Mesodermal cell (in vitro differentiated cells): ENCODE data around the gene REM2.

Experiments used
- H3K27ac ChIP-seq: 2 replicates; pipeline ENCODE4 v1.7.0; 2013; ENCODE audit warnings: mild to moderate bottlenecking, low read depth, low read length, moderate library complexity; ENCODE audit not compliant: severe bottlenecking
- H3K36me3 ChIP-seq: 2 replicates; pipeline ENCODE4 v1.7.1; 2013; ENCODE audit warnings: mild to moderate bottlenecking, low read length, moderate library complexity; ENCODE audit not compliant: control insufficient read depth, insufficient read depth
- H3K4me1 ChIP-seq: one replicate; pipeline ENCODE4 v1.7.1; 2013; ENCODE audit warnings: mild to moderate bottlenecking, low read length; ENCODE audit not compliant: insufficient read depth, control insufficient read depth, poor library complexity, severe bottlenecking
- H3K4me3 ChIP-seq: 2 replicates; pipeline ENCODE4 v1.7.0; 2013; ENCODE audit warnings: low read length, control low read depth, mild to moderate bottlenecking; ENCODE audit not compliant: insufficient read depth, poor library complexity, severe bottlenecking; ENCODE audit errors: extremely low read depth
- H3K9me3 ChIP-seq: 2 replicates; pipeline ENCODE4 v1.7.1; 2013; ENCODE audit warnings: mild to moderate bottlenecking, low read length, moderate library complexity; ENCODE audit not compliant: control insufficient read depth
- WGBS, 2 experiments: methylation state at CpG; one replicate each; pipeline ENCODE4 v1.1.5; 2013; ENCODE audit warnings: missing lambda C conversion rate in 2 of 2; ENCODE audit not compliant: insufficient coverage in 2 of 2; 5-methylcytosine and 5-hydroxymethylcytosine counted together

Gene REM2

DNA sequence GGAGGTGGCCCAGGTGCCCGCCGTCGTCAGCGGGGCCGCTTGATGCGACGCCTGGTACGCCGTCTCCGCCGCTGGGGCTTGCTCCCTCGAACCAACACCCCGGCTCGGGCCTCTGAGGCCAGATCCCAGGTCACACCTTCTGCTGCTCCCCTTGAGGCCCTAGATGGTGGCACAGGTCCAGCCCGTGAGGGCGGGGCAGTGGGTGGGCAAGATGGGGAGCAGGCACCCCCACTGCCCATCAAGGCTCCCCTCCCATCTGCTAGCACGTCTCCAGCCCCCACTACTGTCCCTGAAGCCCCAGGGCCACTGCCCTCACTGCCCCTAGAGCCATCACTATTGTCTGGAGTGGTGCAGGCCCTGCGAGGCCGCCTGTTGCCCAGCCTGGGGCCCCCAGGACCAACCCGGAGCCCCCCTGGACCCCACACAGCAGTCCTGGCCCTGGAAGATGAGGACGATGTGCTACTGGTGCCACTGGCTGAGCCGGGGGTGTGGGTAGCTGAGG lies 6.0 kb upstream of the REM2 start:
- WGBS, 2 experiments: 95% methylated on average over 17 to 19 of the region's 22 CpGs
- no peak overlapping the region for H3K27ac ChIP-seq
- H3K9me3 ChIP-seq: no peaks in the 10 kb centered on the region
- peaks cover 52% of the 10 kb centered on the region for H3K36me3 ChIP-seq
- no peaks in the 10 kb centered on the region for H3K4me1 ChIP-seq
- H3K4me3 ChIP-seq: no peak overlapping the region

DNA sequence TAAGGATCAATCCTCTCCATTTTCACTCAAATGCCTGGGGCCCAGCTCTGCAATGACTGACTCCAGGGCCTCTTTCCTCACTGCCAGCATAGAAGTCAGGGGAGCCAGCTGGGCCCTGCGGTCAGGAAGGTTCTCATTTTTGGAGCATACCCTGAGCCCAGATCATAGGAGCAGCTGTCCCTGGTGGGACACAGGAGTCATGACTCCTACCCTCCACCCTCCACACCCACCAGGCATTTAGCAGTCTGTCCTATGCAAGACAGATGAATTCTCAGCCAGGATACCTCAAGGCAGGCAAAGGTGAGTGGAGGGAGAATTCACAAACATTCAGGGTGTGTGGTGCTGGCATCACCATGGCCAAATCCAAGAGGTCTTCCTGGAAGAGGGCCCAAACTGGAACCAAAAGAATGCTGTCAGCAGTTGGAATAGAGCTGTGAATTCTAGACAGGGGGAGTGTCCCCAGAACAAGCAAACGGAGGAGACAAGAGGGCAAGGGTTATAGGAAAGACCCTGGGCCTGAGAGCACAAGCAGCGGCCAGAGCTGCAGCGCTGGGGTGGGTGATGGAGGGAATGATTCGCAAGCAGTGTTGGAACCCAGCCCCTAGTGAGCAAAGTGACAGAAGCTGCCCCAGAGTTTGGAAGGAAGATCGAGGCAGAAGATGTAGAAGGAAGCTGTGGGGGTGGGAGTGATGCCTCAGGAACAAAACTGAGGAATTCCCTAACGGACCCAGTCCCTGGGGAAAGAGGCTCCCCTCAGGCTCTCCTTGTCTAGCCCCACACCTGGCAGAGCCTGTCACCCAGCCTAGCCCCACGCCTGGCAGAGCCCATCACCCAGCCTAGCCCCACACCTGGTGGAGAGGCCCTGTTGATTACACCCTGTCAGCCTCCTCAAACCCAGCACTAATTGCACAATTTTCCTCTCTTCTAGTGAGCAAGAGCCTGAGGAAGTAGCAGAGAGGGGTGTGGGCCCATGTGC lies 4.5 kb upstream of the REM2 start:
- Histone ChIP-seq H3K27ac (no peak overlapping the region), H3K9me3 (no peaks in the 10 kb centered on the region), H3K4me3 (no peak overlapping the region), H3K36me3 (peaks cover 47% of the 10 kb centered on the region), H3K4me1 (peaks cover 7% of the 10 kb centered on the region)
- 91 to 98% methylated on average over 5 to 8 of the region's 8 CpGs for WGBS, 2 experiments

- H3K27ac ChIP-seq: no peak overlapping the region
- no peak overlapping the region for H3K4me3 ChIP-seq
- no peaks in the 10 kb centered on the region for H3K9me3 ChIP-seq
- peaks cover 14% of the 10 kb centered on the region for H3K36me3 ChIP-seq
- WGBS, 2 experiments: 70 to 72% methylated on average over 4 to 5 of the region's 7 CpGs
- peaks cover 7% of the 10 kb centered on the region for H3K4me1 ChIP-seq
Observed at GRCh38 chr14:22882064-22882463, 958 bp upstream of the REM2 start.

GRCh38 chr14:22882529-22883172 lies 371 bp upstream of the REM2 start:
- peak overlapping the region; percentile 74 for H3K27ac ChIP-seq
- 60 to 83% methylated on average over 2 of the region's 6 CpGs for WGBS, 2 experiments
- H3K4me3 ChIP-seq: no peak overlapping the region

GRCh38 chr14:22884076-22884737 lies 1.2 kb downstream of the REM2 start:
- H3K4me3 ChIP-seq: no peak overlapping the region
- peaks cover 9% of the 10 kb centered on the region for H3K4me1 ChIP-seq
- H3K27ac ChIP-seq: no peak overlapping the region
- no peaks in the 10 kb centered on the region for H3K9me3 ChIP-seq
- WGBS, 2 experiments: 92 to 100% methylated on average over 5 to 6 of the region's 7 CpGs
- no peaks in the 10 kb centered on the region for H3K36me3 ChIP-seq

More at GRCh38 chr14:22882529-22883172, 371 bp upstream of the REM2 start:
- H3K36me3 ChIP-seq: peaks cover 9% of the 10 kb centered on the region
- H3K4me1 ChIP-seq: peaks cover 7% of the 10 kb centered on the region
- no peaks in the 10 kb centered on the region for H3K9me3 ChIP-seq

DNA sequence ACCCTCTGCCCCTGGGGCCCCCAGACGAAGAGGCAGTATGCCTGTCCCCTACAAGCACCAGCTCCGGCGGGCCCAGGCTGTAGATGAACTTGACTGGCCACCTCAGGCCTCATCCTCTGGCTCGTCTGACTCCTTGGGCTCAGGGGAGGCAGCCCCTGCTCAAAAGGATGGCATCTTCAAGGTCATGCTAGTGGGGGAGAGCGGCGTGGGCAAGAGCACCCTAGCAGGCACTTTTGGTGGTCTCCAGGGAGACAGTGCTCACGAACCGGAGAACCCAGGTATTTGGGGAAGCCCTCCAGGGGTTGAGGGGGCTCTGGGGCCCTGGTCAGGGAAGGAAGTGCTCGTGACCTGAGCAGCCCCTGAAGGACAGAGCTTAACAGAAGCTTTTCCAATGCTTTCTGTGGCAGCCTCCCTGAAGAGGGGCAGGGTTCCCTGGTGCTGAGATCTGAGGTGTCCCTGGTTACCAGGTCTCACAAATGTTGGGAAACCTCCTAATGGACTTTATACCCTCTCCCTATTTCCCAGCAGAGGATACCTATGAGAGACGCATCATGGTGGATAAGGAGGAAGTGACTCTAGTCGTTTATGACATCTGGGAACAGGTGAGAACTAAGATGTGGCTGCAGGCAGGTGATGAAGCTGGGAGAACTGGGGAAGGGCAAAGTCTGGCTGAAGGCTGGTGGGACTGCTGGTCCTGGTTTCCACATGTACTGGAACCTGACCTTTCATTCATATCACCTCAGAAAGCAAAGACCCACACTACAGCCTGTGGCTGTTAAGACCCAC lies 1.9 kb downstream of the REM2 start:
- Histone ChIP-seq H3K36me3 (no peaks in the 10 kb centered on the region), H3K4me3 (no peak overlapping the region), H3K27ac (no peak overlapping the region), H3K4me1 (peaks cover 9% of the 10 kb centered on the region), H3K9me3 (no peaks in the 10 kb centered on the region)
- WGBS, 2 experiments: 91 to 96% methylated on average over 10 of the region's 11 CpGs

GRCh38 chr14:22885975-22886374 lies 3.0 kb downstream of the REM2 start:
- H3K9me3 ChIP-seq: no peaks in the 10 kb centered on the region
- H3K4me1 ChIP-seq: peaks cover 9% of the 10 kb centered on the region
- H3K36me3 ChIP-seq: no peaks in the 10 kb centered on the region
- peak overlapping the region; percentile 57 for H3K4me3 ChIP-seq
- 94% methylated on average over 19 to 21 of the region's 21 CpGs for WGBS, 2 experiments
- no peak overlapping the region for H3K27ac ChIP-seq

DNA sequence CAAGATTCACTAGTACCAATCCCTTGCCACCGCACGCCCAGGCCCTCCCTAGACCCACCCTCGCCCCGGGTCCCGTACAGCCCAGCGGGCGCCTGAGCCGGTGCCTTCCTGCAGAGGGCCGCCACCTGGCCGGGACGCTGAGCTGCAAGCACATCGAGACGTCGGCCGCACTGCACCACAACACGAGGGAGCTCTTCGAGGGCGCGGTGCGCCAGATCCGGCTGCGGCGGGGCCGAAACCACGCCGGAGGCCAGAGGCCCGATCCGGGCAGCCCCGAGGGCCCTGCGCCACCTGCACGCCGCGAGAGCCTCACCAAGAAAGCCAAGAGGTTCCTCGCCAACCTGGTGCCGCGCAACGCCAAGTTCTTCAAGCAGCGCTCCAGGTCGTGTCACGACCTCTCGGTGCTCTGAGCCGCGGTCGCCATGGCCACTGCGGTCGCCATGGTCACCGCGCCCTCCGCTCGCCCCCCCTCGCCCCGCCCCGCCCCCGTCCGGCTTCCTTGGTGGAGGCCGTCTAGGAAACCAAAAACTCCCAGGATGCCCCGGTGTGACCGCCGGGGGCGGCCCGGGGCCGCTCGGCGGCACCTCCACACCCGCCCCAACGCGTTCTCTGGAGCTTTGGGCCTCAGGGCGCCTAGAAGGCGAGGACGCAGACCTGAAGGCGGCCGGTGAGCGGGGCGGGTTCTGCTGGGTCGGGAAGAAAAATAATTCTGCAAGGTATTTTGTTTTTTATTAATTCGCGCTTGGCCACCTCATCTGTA lies 3.7 kb downstream of the REM2 start:
- Histone ChIP-seq H3K4me1 (peaks cover 9% of the 10 kb centered on the region), H3K36me3 (no peaks in the 10 kb centered on the region), H3K27ac (peak overlapping the region; percentile 78), H3K9me3 (no peaks in the 10 kb centered on the region), H3K4me3 (peak overlapping the region; percentile 57)
- 7 to 9% methylated on average over 44 to 62 of the region's 77 CpGs for WGBS, 2 experiments

DNA sequence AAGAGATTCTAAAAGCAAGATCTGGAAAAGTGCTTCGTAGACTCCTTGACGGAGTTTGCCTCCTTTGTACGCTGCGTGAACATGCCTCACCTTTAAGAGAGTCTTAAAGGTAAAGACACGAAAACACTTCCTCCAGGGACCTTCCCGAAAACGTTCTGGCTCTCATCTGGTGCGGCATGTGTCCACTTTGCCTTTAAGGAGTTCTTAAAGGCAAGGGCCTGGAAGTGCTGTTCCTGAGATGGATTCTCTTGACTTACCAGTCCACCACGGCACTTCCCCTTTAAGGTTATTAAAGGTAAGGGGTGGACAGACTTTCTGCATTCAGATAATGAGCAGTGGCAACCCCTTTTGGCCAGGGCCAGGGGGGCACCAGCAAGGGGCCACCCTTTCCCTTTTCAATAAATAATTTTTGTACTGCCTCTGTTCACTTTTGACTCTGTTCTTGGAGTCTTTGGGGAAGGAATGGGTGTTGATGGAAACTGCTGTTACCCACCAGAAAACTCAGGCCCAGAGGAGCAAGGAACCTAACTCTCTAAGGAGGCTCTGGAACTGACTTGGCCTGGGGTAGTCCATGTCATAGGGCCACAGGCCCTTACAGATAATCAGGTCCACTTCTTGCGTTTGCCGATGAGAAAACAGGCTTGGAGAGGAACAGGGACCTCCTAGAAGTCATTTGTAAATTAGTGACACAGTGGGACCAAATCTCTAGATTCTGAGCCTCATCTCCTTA lies 4.4 kb downstream of the REM2 start:
- Histone ChIP-seq H3K9me3 (no peaks in the 10 kb centered on the region), H3K4me3 (peak overlapping the region; percentile 57), H3K36me3 (no peaks in the 10 kb centered on the region), H3K27ac (peak overlapping the region; percentile 78), H3K4me1 (peaks cover 7% of the 10 kb centered on the region)
- 24 to 40% methylated on average over 8 to 9 of the region's 11 CpGs for WGBS, 2 experiments
